Mucosa of descending colon (tissue), 3 donors: ENCODE measurements around the gene CACNA1C. TPM values are rescaled to one million over a fixed set of nuclear protein-coding genes. Genes with fewer than 3 reads are reported as not detected.

Experiments used
- ATAC-seq: fragments of 200-7000 bp; cut with Tn5 transposase; one replicate; pipeline ENCODE4 v1.9.1; 2020; ENCODE audit warnings: mild to moderate bottlenecking, moderate library complexity
- DNase-seq, 3 donors: peaks; one replicate each; pipeline ENCODE4 v3.0.0-alpha.2; 2020
- H3K36me3 ChIP-seq: fragments of 200-600 bp; one replicate; pipeline ENCODE4 v1.8.0; 2021; ENCODE audit warnings: low read depth, mild to moderate bottlenecking
- H3K4me1 ChIP-seq: fragments of 200-600 bp; one replicate; pipeline ENCODE4 v1.8.0; 2021; ENCODE audit warnings: low read depth, mild to moderate bottlenecking
- H3K4me3 ChIP-seq: fragments of 200-600 bp; one replicate; pipeline ENCODE4 v1.8.0; 2021; ENCODE audit warnings: mild to moderate bottlenecking
- H3K9me3 ChIP-seq: fragments of 200-600 bp; one replicate; pipeline ENCODE4 v1.8.0; 2021; ENCODE audit warnings: mild to moderate bottlenecking
- CTCF ChIP-seq: fragments of 200-600 bp; IDR thresholded peaks from one replicate; pipeline ENCODE4 v1.8.0; 2022; ENCODE audit warnings: antibody characterized with exemption, mild to moderate bottlenecking
- intact Hi-C, 2 donors: fragments of 100-400 bp; cut with DNase I in 1 of 2; cut with micrococcal nuclease in 1 of 2; formaldehyde crosslinking; loops; one replicate each; pipeline versions ENCODE4 v1.11.0 to v1.11.1; 2022; cut with DNase I, micrococcal nuclease
- total RNA-seq, 3 donors: library from RNA; stranded (reverse); fragmentation: NEBNext Ultra II Directional in 2 of 3; extraction: Animal tissue kit (Norgen Biotek cat#: 25700) in 2 of 3; gene quantifications; one replicate each; pipeline versions ENCODE4 v1.2.1 to v1.2.4, GENCODE V29; 2021 to 2023
- donor health status: DM: no; HTN: no; CAD: no; lungs with moderate emphysema.
- donor health status: DM: no; HTN: no; CAD: no.
- donor health status: DM: no; HTN: yes; CAD: no.

CACNA1C gene
- total RNA-seq, 3 donors from 2014 or later, result 5.5 to 89.4 (median 9.2) TPM

GRCh38 chr12:2435511-2435910 is 382.7 kb downstream of the CACNA1C start:
- no peak for TF ChIP-seq CTCF
- Histone ChIP-seq H3K4me3 (no peak overlapping the region), H3K9me3 (no peaks in the 10 kb centered on the region), H3K36me3 (no peaks in the 10 kb centered on the region), H3K4me1 (no peaks in the 10 kb centered on the region)
- intact Hi-C loops, result no loop called here
- DNase-seq (no peak), ATAC-seq (no peak)

GRCh38 chr12:2439332-2440100 is 386.7 kb downstream of the CACNA1C start:
- DNase-seq, result no peak
- ATAC-seq, result peak; percentile 34
- no peak for TF ChIP-seq CTCF
- Histone ChIP-seq H3K4me1 (no peaks in the 10 kb centered on the region), H3K36me3 (no peaks in the 10 kb centered on the region), H3K9me3 (no peaks in the 10 kb centered on the region), H3K4me3 (no peak overlapping the region)
- intact Hi-C loops, result no loop called here

GRCh38 chr12:2443776-2444175 is 391.0 kb downstream of the CACNA1C start:
- no peaks in the 10 kb centered on the region for H3K36me3 ChIP-seq
- H3K4me3 ChIP-seq, result no peak overlapping the region
- no peaks in the 10 kb centered on the region for H3K4me1 ChIP-seq
- intact Hi-C loops, result no loop called here
- TF ChIP-seq CTCF, result no peak
- ATAC-seq, result no peak
- no peaks in the 10 kb centered on the region for H3K9me3 ChIP-seq
- DNase-seq, result no peak

- Histone ChIP-seq H3K36me3 (no peaks in the 10 kb centered on the region), H3K9me3 (no peaks in the 10 kb centered on the region), H3K4me1 (no peaks in the 10 kb centered on the region), H3K4me3 (no peak overlapping the region)
- no peak for TF ChIP-seq CTCF
- ATAC-seq (no peak), DNase-seq (no peak)
- intact Hi-C loops, result no loop called here
Measured at GRCh38 chr12:2445968-2446367, 393.2 kb downstream of the CACNA1C start.

- Histone ChIP-seq H3K36me3 (no peaks in the 10 kb centered on the region), H3K9me3 (no peaks in the 10 kb centered on the region), H3K4me3 (no peak overlapping the region), H3K4me1 (no peaks in the 10 kb centered on the region)
- ATAC-seq (no peak), DNase-seq (no peak)
- no peak for TF ChIP-seq CTCF
- intact Hi-C loops, result no loop called here
Measured at GRCh38 chr12:2447861-2448260, 395.1 kb downstream of the CACNA1C start.
